GM19455 (cell line): Measurements from ENCODE around the gene TXNDC8.
A peak's percentile ranks its signal among the peaks of the same experiment; 100 is the strongest.

ENCODE experiments used
- ATAC-seq: cut with Tn5 transposase; IDR thresholded peaks from one replicate; pipeline ENCODE4 v1.9.1; 2021; ENCODE audit not compliant: unreplicated experiment

TXNDC8 gene

GRCh38 chr9:110282018-110282738 is 55.5 kb downstream of the TXNDC8 start:
- ATAC-seq: no peak

GRCh38 chr9:110278080-110278707 is 59.5 kb downstream of the TXNDC8 start:
- ATAC-seq: no peak

- ATAC-seq: no peak
Measured at GRCh38 chr9:110276781-110277180, 60.9 kb downstream of the TXNDC8 start.

GRCh38 chr9:110270211-110270995 is 67.3 kb downstream of the TXNDC8 start:
- no peak for ATAC-seq

GRCh38 chr9:110266795-110267194 is 70.9 kb downstream of the TXNDC8 start:
- ATAC-seq: no peak

- ATAC-seq: no peak
Measured at GRCh38 chr9:110261632-110262031, 76.0 kb downstream of the TXNDC8 start.

GRCh38 chr9:110260911-110261310 is 76.8 kb downstream of the TXNDC8 start:
- ATAC-seq: no peak

GRCh38 chr9:110259566-110259965 is 78.1 kb downstream of the TXNDC8 start:
- no peak for ATAC-seq

- no peak for ATAC-seq
Measured at GRCh38 chr9:110258690-110259091, 79.0 kb downstream of the TXNDC8 start.

- no peak for ATAC-seq
Measured at GRCh38 chr9:110257956-110258355, 79.7 kb downstream of the TXNDC8 start.

GRCh38 chr9:110257097-110257841 is 80.4 kb downstream of the TXNDC8 start:
- ATAC-seq: peak; percentile 3

- ATAC-seq: peak; percentile 68
Measured at GRCh38 chr9:110256380-110257096, 81.1 kb downstream of the TXNDC8 start, which contains the start of gene TXN. Gene TXN (minus strand): TSS chr9:110256507. CDS start chr9:110256435, 72 bp downstream.

- ATAC-seq: peak; percentile 35
Measured at GRCh38 chr9:110255463-110256379, 81.9 kb downstream of the TXNDC8 start.

GRCh38 chr9:110255034-110255462 is 82.6 kb downstream of the TXNDC8 start:
- ATAC-seq: no peak

GRCh38 chr9:110254500-110254899 is 83.2 kb downstream of the TXNDC8 start:
- ATAC-seq: no peak
